NCI-H1048 (cell line): ENCODE results near the gene TMEM150C.
"Not testable (repeated sequence)": the region's sequence is repeated elsewhere in the genome, so short reads cannot be mapped to it uniquely, and the experiment has no call there.

ENCODE experiments used
- DNase-seq: peaks from one replicate; lab custom pipeline; 2025; lab: John Stamatoyannopoulos, UW

Gene TMEM150C

DNA sequence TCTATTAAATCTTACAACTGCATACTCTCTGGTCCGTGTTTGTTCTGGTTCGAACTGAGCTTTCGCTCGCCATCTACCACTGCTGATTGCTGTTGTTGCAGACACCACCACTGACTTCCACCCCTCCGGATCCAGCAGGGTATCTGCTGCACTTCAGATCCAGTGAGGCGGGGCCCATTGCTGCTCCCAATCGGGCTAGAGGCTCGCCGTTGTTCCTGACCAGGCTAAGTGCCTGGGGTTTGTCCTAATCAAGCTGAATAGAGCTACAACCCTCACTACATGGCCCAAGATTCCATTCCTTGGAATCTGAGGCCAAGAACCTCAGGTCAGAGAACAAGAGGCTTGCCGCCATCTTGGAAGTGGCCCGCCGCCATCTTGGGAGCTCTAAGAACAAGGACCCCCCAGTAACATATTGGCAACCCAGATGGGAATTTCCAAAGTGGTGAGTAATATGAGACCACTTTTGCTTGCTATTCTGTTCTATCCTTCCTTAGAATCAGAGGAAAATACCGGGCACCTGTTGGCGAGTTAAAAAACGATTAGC is 88.1 kb downstream of the TMEM150C start:
- no peak for DNase-seq

DNA sequence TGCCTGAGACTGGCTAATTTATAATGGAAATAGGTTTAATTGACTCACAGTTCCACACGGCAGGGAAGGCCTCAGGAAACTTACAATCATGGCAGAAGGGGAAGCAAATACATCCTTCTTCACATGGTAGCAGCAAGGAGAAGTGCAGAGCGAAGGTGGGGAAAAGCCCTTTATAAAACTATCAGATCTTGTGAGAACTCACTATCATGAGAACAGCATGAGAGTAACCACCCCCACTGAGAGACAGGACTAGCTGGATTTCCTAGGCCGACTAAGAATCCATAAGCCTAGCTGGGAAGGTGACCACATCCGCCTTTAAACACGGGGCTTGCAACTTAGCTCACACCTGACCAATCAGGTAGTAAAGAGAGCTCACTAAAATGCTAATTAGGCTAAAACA is 88.7 kb downstream of the TMEM150C start:
- not testable (repeated sequence) for DNase-seq

DNA sequence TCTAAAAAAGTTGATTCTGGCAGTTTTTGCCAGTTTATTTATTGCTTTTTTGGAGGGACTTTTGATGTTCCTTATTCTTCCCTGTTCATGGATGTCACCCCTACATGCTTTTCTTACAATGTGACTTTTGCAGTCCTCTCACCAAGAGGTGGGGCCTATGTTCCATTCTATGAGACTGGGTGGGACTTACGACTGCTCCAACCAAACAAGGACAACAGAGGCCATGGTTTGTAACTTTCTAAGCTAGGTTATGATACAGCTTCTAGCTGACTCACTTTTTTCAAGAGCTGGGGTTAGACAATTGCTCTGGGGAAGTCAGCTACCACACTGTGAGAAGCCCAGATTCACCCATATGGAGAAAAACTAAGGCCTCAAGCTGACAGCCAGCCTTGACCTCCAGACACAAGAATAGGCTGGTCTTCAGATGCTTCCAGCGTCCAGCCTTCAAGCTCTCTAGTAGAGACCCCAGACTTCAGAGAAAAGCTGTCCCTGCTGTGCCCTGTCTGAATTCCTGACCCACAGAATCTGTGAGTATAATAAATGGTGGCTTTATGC is 91.9 kb downstream of the TMEM150C start:
- no peak for DNase-seq

DNA sequence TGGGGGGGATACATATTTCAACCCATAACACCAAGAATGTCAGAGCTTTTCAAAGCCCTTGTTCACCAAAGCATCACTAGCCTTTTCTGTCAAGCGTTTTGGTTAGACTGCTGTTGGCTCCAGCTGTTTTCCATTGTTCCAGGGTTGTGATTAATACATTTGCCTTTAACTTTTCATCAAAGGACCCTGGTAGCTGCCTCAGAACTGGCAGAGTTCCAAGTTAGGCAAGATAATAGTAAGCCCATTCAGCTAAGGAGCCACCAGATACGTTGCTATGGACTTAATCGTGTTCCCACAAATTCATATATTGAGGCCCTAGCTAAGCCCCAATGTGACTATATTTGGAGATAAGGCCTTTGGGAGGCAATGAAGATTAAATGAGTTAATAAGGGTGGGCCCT is 94.3 kb downstream of the TMEM150C start:
- no peak for DNase-seq

DNA sequence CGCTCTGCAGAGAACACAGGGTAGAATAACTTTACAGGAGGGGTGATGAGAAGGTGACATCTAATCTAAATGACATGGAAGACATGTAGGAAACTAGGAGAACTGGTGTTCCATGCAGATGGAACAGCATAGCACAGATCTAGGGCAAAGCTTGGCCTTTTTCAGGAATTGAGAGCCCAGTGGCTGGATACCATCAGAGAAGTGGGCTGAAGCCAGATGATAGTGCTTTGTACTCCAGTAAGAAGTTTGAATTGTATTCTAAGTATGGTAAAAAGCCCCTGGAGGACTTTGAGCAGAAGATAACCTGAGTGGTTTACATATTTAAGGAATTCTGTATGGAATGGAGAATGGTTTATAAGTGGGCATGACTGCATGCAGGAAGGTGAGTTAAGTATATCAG is 98.6 kb downstream of the TMEM150C start:
- no peak for DNase-seq

DNA sequence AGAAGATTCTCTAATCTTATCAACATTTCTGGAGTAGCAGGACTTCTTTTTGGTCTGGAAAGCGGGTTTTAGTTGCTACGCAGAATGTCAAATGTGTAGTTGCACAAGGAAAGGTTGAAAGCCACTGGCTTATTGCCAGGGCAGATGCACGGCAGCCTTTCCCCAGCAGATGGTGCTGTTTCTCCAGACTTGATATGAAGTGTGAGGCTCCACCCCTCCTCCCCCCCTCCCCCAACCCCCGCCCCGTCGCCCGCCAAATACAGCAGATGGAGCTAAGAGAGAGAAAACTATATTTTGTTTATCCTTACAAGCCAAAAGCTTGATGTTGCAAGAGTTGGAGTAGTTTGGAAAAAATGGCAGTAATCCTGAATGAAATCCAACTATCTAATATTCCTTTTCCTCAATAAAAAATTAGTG is 99.4 kb downstream of the TMEM150C start:
- DNase-seq, result peak; percentile 56

DNA sequence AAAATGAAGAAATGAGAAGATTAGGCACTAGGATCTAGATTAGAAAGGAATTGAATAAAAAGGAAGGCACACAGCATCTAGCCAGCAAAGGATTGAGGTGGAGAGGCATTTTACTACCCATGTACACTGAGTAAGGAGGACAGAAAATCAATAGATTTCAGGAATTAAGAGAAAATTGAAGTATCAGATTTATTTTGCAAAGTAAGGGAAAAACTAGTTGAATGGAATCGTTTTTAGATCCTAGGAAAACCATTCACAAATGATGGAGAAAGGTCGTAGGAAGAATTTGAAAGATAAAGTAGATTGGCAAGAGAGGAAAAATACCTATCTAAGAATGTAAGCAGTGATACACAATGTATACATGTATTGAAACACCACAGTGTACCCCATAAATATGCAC is 100.1 kb downstream of the TMEM150C start:
- DNase-seq, result no peak

DNA sequence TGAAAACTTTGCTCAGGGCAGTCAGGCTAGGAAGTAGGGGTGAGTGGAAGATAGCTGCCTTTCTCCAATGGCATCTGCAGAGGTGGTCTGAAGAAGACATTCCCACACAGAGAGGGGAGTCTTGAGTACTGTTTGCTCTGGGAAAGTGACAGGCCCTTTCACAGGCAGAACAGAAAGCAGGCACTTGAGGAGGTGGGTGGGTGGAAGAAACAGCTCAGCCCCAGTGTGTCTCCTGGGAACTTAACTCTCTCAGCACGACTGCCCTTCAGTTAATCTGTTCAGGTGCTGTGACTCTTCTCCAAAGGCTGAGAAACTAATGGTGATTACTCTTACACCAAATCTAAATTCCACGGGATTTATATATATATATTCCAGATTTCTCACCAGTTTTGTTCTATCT is 103.1 kb downstream of the TMEM150C start:
- no peak for DNase-seq

DNA sequence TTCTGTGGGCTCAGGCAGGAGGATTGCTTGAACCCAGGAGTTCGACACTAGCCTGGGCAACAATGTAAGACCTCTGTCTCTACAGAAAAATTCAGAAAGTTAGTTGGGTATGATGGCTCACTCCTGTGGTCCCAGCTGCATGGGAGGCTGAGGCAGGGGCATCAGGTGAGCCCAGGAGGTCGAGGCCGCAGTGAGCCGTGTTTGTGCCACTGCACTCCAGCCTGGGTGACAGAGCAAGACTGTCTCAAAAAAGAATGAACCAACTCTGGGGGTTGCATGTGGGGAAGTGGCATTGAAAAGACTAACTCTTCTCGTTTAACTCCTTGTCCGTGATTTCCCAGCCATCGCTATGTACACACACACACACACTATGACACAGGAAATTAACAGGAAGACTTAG is 104.5 kb downstream of the TMEM150C start:
- no peak for DNase-seq

DNA sequence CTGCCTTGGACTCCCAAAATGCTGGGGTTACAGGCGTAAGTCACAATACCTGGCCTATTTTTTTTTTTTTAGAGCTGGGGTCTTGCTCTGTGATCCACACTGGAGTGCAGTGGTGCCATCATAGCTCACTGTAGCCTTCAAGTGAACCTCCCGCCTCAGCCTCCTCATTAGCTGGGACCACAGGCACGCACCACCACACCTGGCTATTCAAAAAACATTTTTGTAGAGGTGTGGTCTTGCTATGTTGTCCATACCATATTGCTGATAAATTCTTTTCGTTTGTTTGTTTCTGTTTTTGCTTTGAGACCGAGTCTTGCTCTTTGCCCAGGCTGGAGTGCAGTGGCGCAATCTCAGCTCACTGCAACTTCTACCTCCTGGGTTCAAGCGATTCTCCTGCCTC is 109.8 kb downstream of the TMEM150C start:
- DNase-seq, result no peak

DNA sequence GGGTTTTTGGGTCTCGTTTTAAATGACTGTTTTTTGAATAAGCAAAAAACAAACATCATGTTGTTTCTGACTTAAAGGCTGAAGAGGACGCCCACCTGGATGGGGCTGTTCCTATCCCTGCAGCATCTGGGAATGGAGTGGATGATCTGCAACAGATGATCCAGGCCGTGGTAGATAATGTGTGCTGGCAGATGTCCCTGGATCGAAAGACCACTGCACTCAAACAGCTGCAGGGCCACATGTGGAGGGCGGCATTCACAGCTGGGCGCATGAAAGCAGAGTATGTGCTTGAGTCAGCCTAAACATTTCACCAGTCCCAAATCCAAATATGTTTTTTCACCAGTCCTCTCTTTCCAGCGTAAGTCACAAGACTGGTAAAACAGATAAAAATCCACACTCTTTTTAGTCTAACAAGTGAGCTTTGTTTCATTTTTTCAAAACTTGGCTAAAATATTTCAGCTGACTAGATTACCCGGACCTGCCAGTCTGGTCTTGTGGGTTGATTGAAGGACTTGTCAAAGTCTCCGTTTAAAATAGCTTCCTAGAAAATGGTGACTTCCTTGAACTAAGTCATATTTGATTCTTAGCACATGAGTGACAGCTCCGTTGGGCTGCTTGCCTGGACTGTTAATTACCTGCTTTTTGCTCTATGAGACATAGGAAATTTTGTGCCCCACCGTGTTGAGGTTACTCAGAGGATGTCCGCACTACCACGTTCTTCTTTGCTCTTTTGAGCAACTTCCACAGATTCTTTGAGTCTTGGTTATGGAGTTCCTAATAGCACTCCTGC is 110.6 kb downstream of the TMEM150C start:
- no peak for DNase-seq

DNA sequence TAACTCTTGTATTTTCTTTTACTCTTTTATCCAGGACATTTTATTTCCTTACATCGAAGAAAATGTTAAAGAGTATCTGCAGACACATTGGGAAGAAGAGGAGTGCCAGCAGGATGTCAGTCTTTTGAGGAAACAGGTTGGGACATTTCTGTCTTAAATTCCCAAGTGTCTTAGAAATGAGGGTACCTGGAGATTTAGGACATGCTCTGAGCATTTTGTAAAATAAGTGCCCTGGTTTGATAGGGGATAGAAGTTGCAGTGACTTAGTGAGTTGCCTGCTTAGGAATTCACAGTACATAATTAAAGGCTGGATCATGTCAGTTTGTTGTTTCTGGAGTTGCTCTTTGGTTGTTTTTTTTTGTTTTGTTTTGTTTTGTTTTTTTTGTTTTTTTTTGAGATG is 113.9 kb downstream of the TMEM150C start:
- no peak for DNase-seq

DNA sequence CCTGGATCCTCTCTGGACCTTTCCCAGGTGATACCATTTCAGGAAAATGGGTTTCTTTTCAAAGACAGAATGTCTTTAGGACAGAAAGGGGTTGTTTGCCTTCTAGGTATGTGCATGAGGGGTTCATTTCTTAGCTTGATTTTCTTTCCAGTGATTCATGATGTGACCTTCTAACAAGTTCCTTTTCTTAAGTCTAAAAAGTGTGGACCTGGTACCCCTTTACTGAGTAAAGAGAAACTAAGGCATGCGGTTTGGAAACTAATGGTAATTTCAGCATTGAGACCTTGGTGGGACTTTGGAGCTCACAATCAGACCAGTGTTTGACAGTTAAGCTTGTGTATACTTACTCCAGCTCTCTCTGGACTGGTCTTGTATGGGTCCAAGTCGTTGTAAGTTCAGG is 122.7 kb downstream of the TMEM150C start:
- no peak for DNase-seq

DNA sequence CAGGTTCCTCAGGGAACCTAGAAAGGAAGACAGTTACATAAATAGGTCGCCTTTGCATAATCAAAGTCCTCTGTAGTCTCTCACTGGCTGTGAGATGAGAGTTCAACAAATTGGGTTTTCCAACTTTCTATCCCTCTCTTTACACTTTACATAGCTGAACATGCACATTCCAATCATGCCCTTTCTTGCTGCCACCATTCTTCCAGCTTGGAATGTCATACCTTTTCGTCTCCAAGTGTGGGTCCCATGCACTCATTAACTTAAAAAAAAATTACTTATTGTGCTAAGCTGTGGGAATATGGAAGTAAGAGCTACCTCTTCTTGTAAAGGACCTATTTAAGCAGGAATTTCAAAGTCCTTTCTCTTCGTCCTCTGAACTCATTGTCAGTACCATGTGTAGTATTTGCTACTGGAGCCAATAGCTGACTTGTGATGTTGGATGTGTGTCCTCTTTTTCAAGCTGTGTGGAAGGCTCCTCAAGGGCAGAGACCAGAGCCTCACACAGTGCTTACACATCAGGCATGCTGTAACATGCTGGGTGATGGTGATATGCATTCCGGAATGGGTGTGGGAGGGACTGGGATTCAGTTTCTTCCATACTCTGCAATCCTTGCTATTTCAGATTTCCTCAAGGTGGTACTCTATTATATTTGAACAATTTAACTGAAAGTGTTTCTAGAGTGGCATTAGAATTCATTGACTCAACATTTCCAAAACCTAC is 124.3 kb downstream of the TMEM150C start:
- DNase-seq, result no peak

DNA sequence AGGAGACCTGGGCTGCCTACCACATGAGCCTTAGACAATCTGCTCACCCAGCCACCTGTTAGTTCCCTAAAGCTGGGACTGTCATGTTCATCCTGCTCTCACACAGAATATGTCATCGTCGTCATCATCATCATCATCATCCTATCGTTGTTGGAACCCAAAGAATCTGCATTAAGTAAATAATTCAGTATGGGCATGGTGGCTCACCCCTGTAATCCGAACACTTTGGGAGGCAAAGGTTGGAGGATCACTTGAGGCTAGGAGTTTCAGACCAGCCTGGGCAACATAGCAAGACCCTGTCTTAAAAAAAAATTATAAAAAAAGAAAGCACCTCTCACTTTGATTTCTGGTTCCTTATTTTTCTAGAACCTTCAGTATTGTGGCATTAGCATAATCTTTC is 125.0 kb downstream of the TMEM150C start:
- DNase-seq, result no peak

DNA sequence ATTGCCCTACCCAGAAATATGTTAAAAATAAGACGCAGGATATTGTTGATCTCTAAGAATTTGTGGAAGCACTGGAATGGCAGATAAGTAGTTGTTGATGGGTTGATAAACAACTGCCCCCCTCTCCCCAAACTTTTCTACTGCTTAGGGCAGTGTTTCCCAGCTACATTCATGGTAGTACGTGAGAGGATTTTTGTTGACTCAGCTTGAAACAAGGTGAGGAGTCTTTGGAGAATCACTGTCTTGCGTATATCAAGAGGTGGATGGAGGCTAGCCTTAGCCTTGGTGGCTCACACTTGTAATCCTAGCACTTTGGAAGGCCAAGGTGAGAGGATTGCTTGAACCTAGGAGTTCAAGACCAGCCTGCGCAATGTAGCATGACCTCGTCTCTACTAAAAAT is 125.7 kb downstream of the TMEM150C start:
- DNase-seq, result no peak

DNA sequence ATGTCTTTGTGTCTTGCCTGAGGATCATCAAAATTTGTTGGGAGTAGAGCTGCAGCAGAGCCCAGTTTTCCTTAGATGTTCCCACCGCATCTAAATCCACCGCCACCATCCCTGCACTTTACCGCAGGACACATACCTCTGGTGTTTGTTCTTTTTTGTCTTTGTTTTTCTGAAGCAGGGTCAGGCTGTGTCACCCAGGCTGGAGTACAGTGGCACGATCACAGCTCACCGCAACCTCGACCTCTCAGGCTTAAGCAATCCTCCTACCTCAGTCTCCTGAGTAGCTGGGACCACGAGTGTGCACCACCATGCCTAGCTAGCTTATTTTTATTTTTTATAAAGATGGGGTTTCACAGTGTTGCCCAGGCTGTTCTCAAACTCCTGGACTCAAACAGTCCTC is 126.8 kb downstream of the TMEM150C start:
- no peak for DNase-seq

DNA sequence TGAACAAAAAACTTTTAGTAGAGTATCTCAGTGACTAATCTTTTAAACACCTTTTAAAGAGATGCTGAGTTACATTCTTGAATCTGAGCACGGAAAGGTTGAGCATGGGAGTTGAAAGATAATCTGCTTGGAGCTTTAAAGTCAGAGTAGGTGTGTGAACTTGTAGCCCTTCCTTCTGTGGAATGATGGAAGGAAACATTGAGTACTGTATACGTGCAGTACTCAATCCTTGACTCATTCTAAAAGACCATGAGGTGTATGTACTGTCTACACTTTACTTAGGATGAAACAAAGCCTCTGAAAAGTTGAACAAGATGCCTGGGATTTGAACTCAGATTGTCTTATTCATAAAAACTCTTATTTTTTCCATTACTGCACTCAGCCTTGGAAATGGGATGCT is 128.0 kb downstream of the TMEM150C start:
- DNase-seq, result no peak
